Endothelial cell of umbilical vein (primary cell): ENCODE data around the gene TNRC6A. TPM values are rescaled to one million over a fixed set of nuclear protein-coding genes. Genes with fewer than 3 reads are reported as not detected.

Source experiments
- BruUV-seq: library from RNA; stranded (reverse); fragments of 400-500 nt; replicated peaks from 2 replicates; lab custom pipeline; 2021; lab: Mats Ljungman, UMichigan
- CTCF ChIA-PET: fragments of 300-600, 350-600 bp; sonication (Branson Sonifier 250); formaldehyde crosslinking; loops from one replicate; lab custom pipeline; 2021; ENCODE audit warnings: antibody characterized with exemption, inconsistent platforms; lab: Charles Lee
- POLR2A ChIA-PET: fragments of 300-600, 350-600 bp; sonication (Branson Sonifier 250); formaldehyde crosslinking; loops from one replicate; lab custom pipeline; 2021; ENCODE audit warnings: antibody characterized with exemption, inconsistent platforms; lab: Charles Lee
- DNase-seq: peaks from one replicate; pipeline ENCODE4 v3.0.0-alpha.2; 2011; ENCODE audit warnings: low read depth, low spot score
- FAIRE-seq: peaks from 2 replicates; lab custom pipeline; 2011; peaks lifted over from hg19 to GRCh38; lab: Jason Lieb, UNC
- H2AFZ ChIP-seq: 2 replicates; pipeline ENCODE4 v1.6.0; 2012; ENCODE audit warnings: low read depth, low read length, control low read depth, inconsistent platforms
- H3K27ac ChIP-seq: 2 replicates; pipeline ENCODE4 v1.5.1; 2011; ENCODE audit warnings: low read depth, mild to moderate bottlenecking, control low read depth, low read length, moderate library complexity; ENCODE audit not compliant: insufficient read depth
- H3K27me3 ChIP-seq, 2 experiments: 2 replicates each; pipeline versions ENCODE4 v1.6.0 to v1.6.1; 2011; ENCODE audit warnings: low read length in 2 of 2, mixed read lengths in 1 of 2; ENCODE audit not compliant: control insufficient read depth in 2 of 2, insufficient read depth in 2 of 2
- H3K36me3 ChIP-seq, 2 experiments: 2 replicates in 1 of 2; 3 replicates in 1 of 2; pipeline ENCODE4 v1.5.1; 2011; ENCODE audit warnings: low read length in 2 of 2, mild to moderate bottlenecking in 1 of 2, moderate library complexity in 1 of 2; ENCODE audit not compliant: control insufficient read depth in 2 of 2, insufficient read depth in 2 of 2; ENCODE audit errors: extremely low read depth in 1 of 2
- H3K4me1 ChIP-seq: 3 replicates; pipeline ENCODE4 v1.5.1; 2011; ENCODE audit warnings: mild to moderate bottlenecking, low read length; ENCODE audit not compliant: control insufficient read depth, insufficient read depth; ENCODE audit errors: extremely low read depth
- H3K4me2 ChIP-seq: 2 replicates; pipeline ENCODE4 v1.6.1; 2011; ENCODE audit warnings: low read length, control low read depth, mixed read lengths; ENCODE audit not compliant: insufficient read depth
- H3K4me3 ChIP-seq, 3 experiments: fragments of 200-600 bp in 1 of 3; sonication (generic), shearing (Covaris generic) in 1 of 3; replicated peaks in 1 of 3; 2 replicates each; pipeline ENCODE4 v1.5.1; 2011 to 2016; ENCODE audit warnings: control low read depth in 3 of 3, low read length in 3 of 3, mild to moderate bottlenecking in 2 of 3, inconsistent platforms in 1 of 3, low read depth in 1 of 3, moderate library complexity in 1 of 3; ENCODE audit not compliant: insufficient read depth in 1 of 3
- H3K79me2 ChIP-seq: 2 replicates; pipeline ENCODE4 v1.6.0; 2012; ENCODE audit warnings: low read length, inconsistent platforms; ENCODE audit not compliant: control insufficient read depth, insufficient read depth
- H3K9ac ChIP-seq: replicated peaks from 2 replicates; pipeline ENCODE3; 2011; ENCODE audit warnings: low read length, control low read depth; ENCODE audit not compliant: insufficient read depth; ENCODE audit errors: extremely low read depth
- H3K9me1 ChIP-seq: replicated peaks from 3 replicates; pipeline ENCODE4 v1.6.0; 2011; ENCODE audit warnings: mild to moderate bottlenecking, low read length; ENCODE audit not compliant: control insufficient read depth, insufficient read depth; ENCODE audit errors: extremely low read depth
- H3K9me3 ChIP-seq: replicated peaks from 2 replicates; pipeline ENCODE4 v1.5.1; 2012; ENCODE audit warnings: low read length, inconsistent platforms; ENCODE audit not compliant: control insufficient read depth, insufficient read depth
- H4K20me1 ChIP-seq: replicated peaks from 2 replicates; pipeline ENCODE3; 2011; ENCODE audit warnings: mild to moderate bottlenecking, low read length; ENCODE audit not compliant: control insufficient read depth, insufficient read depth; ENCODE audit errors: extremely low read depth
- CTCF ChIP-seq, 2 donors: IDR thresholded peaks; 1 replicate in 1 of 2; 2 replicates in 1 of 2; pipeline ENCODE4 v1.5.1; 2011; ENCODE audit warnings: low read length in 2 of 2, mild to moderate bottlenecking in 2 of 2, moderate library complexity in 2 of 2, control low read depth in 1 of 2, inconsistent platforms in 1 of 2, low read depth in 1 of 2; ENCODE audit not compliant: insufficient read depth in 1 of 2; ENCODE audit errors: extremely low read depth in 1 of 2
- EZH2 ChIP-seq: IDR thresholded peaks from 2 replicates; pipeline ENCODE4 v1.6.1; 2012; ENCODE audit warnings: borderline replicate concordance, low read depth, mild to moderate bottlenecking, moderate library complexity, low read length, inconsistent platforms; ENCODE audit not compliant: severe bottlenecking
- FOS ChIP-seq: IDR thresholded peaks from 2 replicates; pipeline ENCODE4 v1.6.1; 2011; ENCODE audit warnings: mild to moderate bottlenecking, low read length, moderate library complexity, borderline replicate concordance; ENCODE audit not compliant: insufficient read depth
- GATA2 ChIP-seq: IDR thresholded peaks from 2 replicates; pipeline ENCODE4 v1.7.0; 2011; ENCODE audit warnings: low read depth, mild to moderate bottlenecking, moderate library complexity, mixed read lengths, low read length; ENCODE audit not compliant: insufficient read length, insufficient read depth
- JUN ChIP-seq: IDR thresholded peaks from 2 replicates; pipeline ENCODE4 v1.6.1; 2011; ENCODE audit warnings: borderline replicate concordance, low read depth; ENCODE audit not compliant: insufficient read length, insufficient read depth
- MAX ChIP-seq: IDR thresholded peaks from 2 replicates; pipeline ENCODE4 v1.6.1; 2011; ENCODE audit not compliant: insufficient read depth, insufficient read length
- MYC ChIP-seq: IDR thresholded peaks from one replicate; pipeline ENCODE4 v1.6.1; 2011; ENCODE audit warnings: mild to moderate bottlenecking, low read depth, low read length
- POLR2A ChIP-seq: IDR thresholded peaks from 2 replicates; pipeline ENCODE4 v1.6.1; 2012; ENCODE audit warnings: low read depth, mild to moderate bottlenecking, control low read depth, low read length
- POLR2AphosphoS5 ChIP-seq: IDR thresholded peaks from 2 replicates; pipeline ENCODE4 v1.6.1; 2012; ENCODE audit warnings: low read depth, mild to moderate bottlenecking, control low read depth, low read length, moderate library complexity; ENCODE audit not compliant: insufficient read depth
- dilution Hi-C: fragments of 300-500 bp; cut with MboI; formaldehyde crosslinking; loops from one replicate; pipeline ENCODE4 v1.15.0; 2019; ENCODE audit warnings: low sequenced_read_pairs; ENCODE audit not compliant: extremely low pct_ligation_motif_present
- intact Hi-C: fragments of 100-400 bp; cut with micrococcal nuclease; formaldehyde crosslinking; loops from one replicate; pipeline ENCODE4 v1.10.0; 2022
- polyA plus RNA-seq, 4 experiments: library from polyadenylated mRNA; depleted of rRNA in 3 of 4; stranded (reverse) in 3 of 4; unstranded in 1 of 4; fragments of >200 nt; gene quantifications; 2 replicates each; pipeline versions ENCODE4 v1.2.1 to v1.2.3, GENCODE V29; 2011 to 2012; ENCODE audit warnings: missing spikeins in 1 of 4
- total RNA-seq: library from RNA; stranded (reverse); gene quantifications from 2 replicates; pipeline ENCODE4 v1.2.3, GENCODE V29; 2021

Gene TNRC6A
- total and polyA plus RNA-seq, 2 donors (not counting 3 experiments of a cell fraction or from before 2014, with no cell fraction given) = 39.3 to 74.5 TPM

- no peak for FAIRE-seq
- ChIA-PET CTCF (interaction anchor here (1.5 kb wide), 1 partner anchor 28 kb away, joined by 3 read pairs; no protein-coding TSS in a partner anchor), POLR2A (no interaction called here)
- Histone ChIP-seq H3K9me1 (no peaks in the 10 kb centered on the region), H2AFZ (no peak overlapping the region), H3K79me2 (no peaks in the 10 kb centered on the region), H3K4me1 (no peaks in the 10 kb centered on the region), H3K4me2 (no peak overlapping the region), H3K27ac (no peak overlapping the region), H3K9me3 (no peaks in the 10 kb centered on the region), H3K9ac (no peak overlapping the region), H3K4me3 (no peak overlapping the region), H3K27me3 (no peaks in the 10 kb centered on the region), H4K20me1 (no peaks in the 10 kb centered on the region), H3K36me3 (no peaks in the 10 kb centered on the region)
- no TSS peak for BruUV-seq
- no peak for DNase-seq
- TF ChIP-seq POLR2A (no peak), EZH2 (no peak), JUN (no peak), POLR2AphosphoS5 (no peak), GATA2 (no peak), MYC (no peak), MAX (no peak), CTCF (IDR thresholded peaks at IDR 0.05; ENCODE audit: extremely low read depth in 1 of 2, insufficient read depth in 1 of 2, low read depth in 1 of 2, low read length in 2 of 2) (no peak), FOS (no peak)
- intact Hi-C loops = no loop called here
- dilution Hi-C loops = no loop called here
Observed at GRCh38 chr16:24861461-24861860, 132.0 kb downstream of the TNRC6A start.
